Measurements from ENCODE around the gene DIABLO. TPM values are rescaled to one million over a fixed set of nuclear protein-coding genes. Genes with fewer than 3 reads are reported as not detected.

DIABLO gene
- total RNA-seq, result 10 to 100 TPM; 34.6 to 34.7 TPM
- polyA plus RNA-seq (ENCODE audit: insufficient read length in 6 of 6), result 10 to 100 TPM; 52.4 to 63.8 (median 58.8) TPM
- long read RNA-seq, donor 1, transcript DIABLO-207 (6 exons, 1,471 nt), result major isoform, 30 of 43 reads
- long read RNA-seq, donor 1, transcript DIABLO-202 (6 exons, 1,336 nt), result minor isoform, 5 of 43 reads
- long read RNA-seq, donor 1, partial matches to known transcripts, result 0 of 43 reads
- long read RNA-seq, donor 1, other reads (novel, unspliced or antisense), result 0 of 43 reads
- long read RNA-seq, donor 2, transcript DIABLO-207 (6 exons, 1,471 nt), result major isoform, 18 of 23 reads
- long read RNA-seq, donor 2, partial matches to known transcripts, result 0 of 23 reads
- long read RNA-seq, donor 2, other reads (novel, unspliced or antisense), result 0 of 23 reads
- long read RNA-seq, donor 3, transcript DIABLO-207 (6 exons, 1,471 nt), result major isoform, 33 of 38 reads
- long read RNA-seq, donor 3, partial matches to known transcripts, result 0 of 38 reads
- long read RNA-seq, donor 3, other reads (novel, unspliced or antisense), result 0 of 38 reads
- long read RNA-seq, donor 4, transcript DIABLO-207 (6 exons, 1,471 nt), result major isoform, 44 of 50 reads
- long read RNA-seq, donor 4, partial matches to known transcripts, result 0 of 50 reads
- long read RNA-seq, donor 4, other reads (novel, unspliced or antisense), result 0 of 50 reads
- long read RNA-seq, donor 5, transcript DIABLO-207 (6 exons, 1,471 nt), result major isoform, 24 of 32 reads
- long read RNA-seq, donor 5, partial matches to known transcripts, result 0 of 32 reads
- long read RNA-seq, donor 5, other reads (novel, unspliced or antisense), result 0 of 32 reads
- long read RNA-seq, donor 6, transcript DIABLO-207 (6 exons, 1,471 nt), result major isoform, 27 of 33 reads
- long read RNA-seq, donor 6, partial matches to known transcripts, result 0 of 33 reads
- long read RNA-seq, donor 6, other reads (novel, unspliced or antisense), result 0 of 33 reads
- long read RNA-seq, donor 7, transcript DIABLO-207 (6 exons, 1,471 nt), result major isoform, 11 of 16 reads
- long read RNA-seq, donor 7, partial matches to known transcripts, result 0 of 16 reads
- long read RNA-seq, donor 7, other reads (novel, unspliced or antisense), result 0 of 16 reads
- long read RNA-seq, donor 8, transcript DIABLO-207 (6 exons, 1,471 nt), result major isoform, 13 of 17 reads
- long read RNA-seq, donor 8, partial matches to known transcripts, result 0 of 17 reads
- long read RNA-seq, donor 8, other reads (novel, unspliced or antisense), result 0 of 17 reads
- long read RNA-seq, donor 9, result 0 reads
- long read RNA-seq, donor 10, transcript DIABLO-202 (6 exons, 1,336 nt), result minor isoform, 7 of 44 reads
- long read RNA-seq, donor 10, transcript DIABLO-207 (6 exons, 1,471 nt), result major isoform, 31 of 44 reads
- long read RNA-seq, donor 10, partial matches to known transcripts, result 0 of 44 reads
- long read RNA-seq, donor 10, other reads (novel, unspliced or antisense), result 2 of 44 reads
- long read RNA-seq, donor 11, transcript DIABLO-207 (6 exons, 1,471 nt), result major isoform, 15 of 22 reads
- long read RNA-seq, donor 11, partial matches to known transcripts, result 0 of 22 reads
- long read RNA-seq, donor 11, other reads (novel, unspliced or antisense), result 0 of 22 reads
- long read RNA-seq, donor 12, transcript DIABLO-207 (6 exons, 1,471 nt), result major isoform, 17 of 25 reads
- long read RNA-seq, donor 12, partial matches to known transcripts, result 0 of 25 reads
- long read RNA-seq, donor 12, other reads (novel, unspliced or antisense), result 0 of 25 reads

GRCh38 chr12:122225683-122226365, at the start of gene DIABLO:
DIABLO (minus strand) TSS chr12:122226052; CDS start chr12:122226014, 38 bp downstream.
- Histone ChIP-seq H3K4me3 (peak within 1 kb of the TSS; percentile 96 to 97), H3K4me1 (peaks cover 16 to 30% of the 10 kb centered on the region in 2 donors), H3K27ac (peak within 1 kb of the TSS; percentile 87 to 95), H3K9me3 (no peaks in the 10 kb centered on the region), H3K27me3 (no peaks in the 10 kb centered on the region), H3K36me3 (peaks cover 0 to 47% of the 10 kb centered on the region in 2 donors)
- intact Hi-C loops (cut with DNase I), result no loop called here
- ATAC-seq, result peak; percentile 97
- no peak for TF ChIP-seq CTCF (IDR thresholded peaks at IDR 0.05)
- peak; percentile 98 to 100 (median 100) for DNase-seq

GRCh38 chr12:122275459-122275858, 49.6 kb upstream of the DIABLO start:
- Histone ChIP-seq H3K27ac (no peak overlapping the region), H3K36me3 (peaks cover 0 to 76% of the 10 kb centered on the region in 2 donors)
- TF ChIP-seq CTCF (IDR thresholded peaks at IDR 0.05), result no peak

GRCh38 chr12:122266230-122266901, 40.5 kb upstream of the DIABLO start, which contains the start of gene VPS33A:
VPS33A (minus strand) TSS chr12:122266494; CDS start chr12:122266408, 86 bp downstream.
- H3K9me3 ChIP-seq, result no peaks in the 10 kb centered on the region
- H3K4me1 ChIP-seq, result peaks cover 7 to 29% of the 10 kb centered on the region in 2 donors
- no peak for TF ChIP-seq CTCF (IDR thresholded peaks at IDR 0.05)
- H3K27me3 ChIP-seq, result no peaks in the 10 kb centered on the region
- peak within 1 kb of the TSS; percentile 92 to 93 for H3K27ac ChIP-seq
- H3K4me3 ChIP-seq, result peak within 1 kb of the TSS; percentile 88 to 99
- intact Hi-C loops (cut with DNase I), result no loop called here
- peaks cover 0 to 38% of the 10 kb centered on the region in 2 donors for H3K36me3 ChIP-seq
- DNase-seq (peak; percentile 95 to 99 (median 98)), ATAC-seq (peak; percentile 96)

More at GRCh38 chr12:122275459-122275858, 49.6 kb upstream of the DIABLO start:
- intact Hi-C loops (cut with DNase I), result no loop called here
- Histone ChIP-seq H3K9me3 (no peaks in the 10 kb centered on the region), H3K4me3 (no peak overlapping the region), H3K4me1 (no peaks in the 10 kb centered on the region), H3K27me3 (no peaks in the 10 kb centered on the region)
- no peak for DNase-seq
- no peak for ATAC-seq

Data from left lung (tissue), 14 donors.